ENCODE measurements around the gene INPP1.

Gene INPP1

DNA sequence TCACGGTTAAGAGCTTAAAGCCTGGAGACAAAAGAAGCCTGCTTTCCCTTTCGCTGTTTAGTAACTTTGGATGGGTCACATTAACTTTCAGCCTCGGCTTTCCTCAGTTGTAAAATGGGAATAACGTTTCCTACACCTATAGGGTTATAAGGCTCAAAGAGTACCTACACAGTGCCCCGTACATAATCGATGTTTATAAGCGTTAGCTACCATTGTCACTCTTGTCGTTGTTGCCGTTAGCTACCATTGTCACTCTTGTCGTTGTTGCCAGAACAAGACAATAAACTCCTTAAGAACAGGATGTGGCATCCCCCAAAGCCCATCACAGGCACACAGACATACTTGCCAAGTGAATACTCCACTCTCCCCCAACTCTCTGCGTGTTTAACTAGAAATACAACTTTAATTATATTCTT is 63.9 kb downstream of the INPP1 start:
- in situ Hi-C loops (cut with HindIII; ENCODE audit: low sequenced_read_pairs): loop anchor here (5.0 kb wide), 1 partner anchor 45 kb away; no protein-coding TSS in a partner anchor

DNA sequence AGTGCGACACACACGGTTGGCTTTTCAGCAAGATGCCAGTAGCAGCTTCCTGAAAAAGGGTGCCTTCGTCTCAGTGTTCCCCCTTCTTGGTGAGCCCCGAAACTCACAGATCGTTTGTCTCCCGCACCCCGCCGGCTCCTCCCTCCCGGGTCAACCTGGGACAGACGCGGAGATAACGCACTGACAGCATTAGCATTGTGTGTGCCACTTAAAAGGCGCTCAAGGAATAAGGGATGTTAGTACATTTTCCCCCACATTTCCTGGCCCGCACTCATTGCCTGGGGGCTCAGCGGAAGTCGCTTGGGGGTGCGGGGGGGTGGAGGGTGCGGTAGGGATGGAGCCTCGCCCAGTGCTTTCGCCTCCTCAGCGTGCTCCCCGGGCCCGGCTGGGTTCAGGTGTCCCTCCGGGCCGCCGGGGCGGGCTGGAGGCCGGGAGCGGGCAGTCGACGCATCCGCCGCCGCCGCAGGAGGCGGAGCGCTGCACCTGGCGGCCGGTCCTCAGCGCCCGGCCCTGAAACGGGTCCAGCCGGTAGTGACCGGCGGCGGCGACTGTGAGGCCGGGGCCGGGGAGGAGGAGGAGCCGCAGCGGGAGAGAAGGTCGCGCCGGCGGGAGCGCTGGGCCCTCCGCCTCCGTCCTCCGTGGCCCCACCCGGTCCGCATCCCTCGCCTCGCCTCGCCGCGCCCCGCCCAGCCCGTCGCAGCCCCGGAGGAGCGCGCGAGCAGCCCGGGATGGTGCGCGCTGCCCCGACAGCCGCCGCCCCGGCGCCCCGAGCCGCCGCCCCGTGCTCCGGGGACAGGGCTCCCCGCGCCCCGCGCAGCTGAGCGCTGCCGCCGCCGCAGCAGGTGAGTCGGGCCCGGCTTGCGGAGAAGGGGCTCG is 64.5 kb downstream of the INPP1 start, which contains the start of gene MFSD6:
Gene MFSD6, plus strand, starts transcription at position 694 of the 876 bp plus-strand sequence. CDS start 27,675 bp downstream, outside the sequence.
- in situ Hi-C loops (cut with HindIII; ENCODE audit: low sequenced_read_pairs): loop anchor here (5.0 kb wide), 1 partner anchor 44 kb away; no protein-coding TSS in a partner anchor

DNA sequence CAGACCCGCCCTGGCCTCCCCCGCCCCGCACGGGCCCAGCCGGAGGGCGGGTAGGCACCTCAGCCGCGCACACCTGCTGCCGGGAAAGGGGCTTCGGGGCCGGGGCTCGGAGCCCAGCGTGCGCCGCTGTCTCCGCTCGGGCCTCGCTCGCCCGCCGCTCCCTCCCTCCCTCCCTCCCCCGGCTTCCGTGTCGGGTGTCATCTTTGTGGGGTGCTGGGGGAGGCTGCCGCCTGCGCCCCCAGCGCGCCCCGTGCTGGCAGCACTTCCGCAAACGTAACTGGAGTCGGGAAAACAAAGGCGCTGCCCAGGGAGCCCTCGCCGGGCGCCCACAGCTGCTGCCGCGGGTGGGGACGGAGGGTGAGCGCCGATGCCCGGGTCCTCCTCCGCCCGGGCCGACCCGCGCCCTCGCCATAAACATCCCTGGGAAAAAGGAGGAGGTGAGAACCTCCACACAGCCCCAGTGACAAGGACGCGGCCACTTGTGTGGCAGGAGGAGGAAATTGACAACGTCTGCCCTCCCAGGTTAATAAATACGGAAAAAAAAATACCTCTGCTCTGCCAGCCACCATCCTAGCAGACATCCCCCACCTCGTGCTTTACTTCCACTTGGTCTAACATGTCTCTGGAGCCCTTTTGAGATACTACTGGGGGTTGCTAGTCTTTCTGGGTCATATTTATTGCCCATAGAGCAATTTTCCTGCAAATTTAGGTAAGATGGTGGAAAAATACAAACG is 65.3 kb downstream of the INPP1 start:
- in situ Hi-C loops (cut with HindIII; ENCODE audit: low sequenced_read_pairs): loop anchor here (5.0 kb wide), 1 partner anchor 44 kb away; no protein-coding TSS in a partner anchor

DNA sequence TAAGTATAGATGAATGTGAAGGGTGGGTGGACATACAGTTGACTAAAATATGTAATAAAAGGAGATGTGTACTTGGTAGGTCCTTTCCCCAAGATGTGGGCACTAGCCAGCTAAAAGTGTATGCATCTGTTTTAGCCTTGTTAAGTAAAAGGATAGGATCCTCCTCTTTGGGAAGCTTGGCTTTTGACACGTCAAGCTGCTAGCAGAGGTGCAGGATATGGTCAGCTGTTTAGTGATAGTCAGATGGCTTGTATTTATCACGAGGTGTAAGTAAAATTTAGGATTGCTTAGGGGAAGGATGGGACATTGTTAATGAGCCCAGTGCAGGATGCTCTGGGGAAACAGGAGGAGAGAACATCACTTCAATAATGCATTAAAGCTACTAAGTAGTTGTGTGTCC is 66.2 kb downstream of the INPP1 start:
- in situ Hi-C loops (cut with HindIII; ENCODE audit: low sequenced_read_pairs): loop anchor here (5.0 kb wide), 1 partner anchor 43 kb away; no protein-coding TSS in a partner anchor

GRCh38 chr2:190410166-190410565 is 66.8 kb downstream of the INPP1 start:
- in situ Hi-C loops (cut with HindIII; ENCODE audit: low sequenced_read_pairs): no loop called here

DNA sequence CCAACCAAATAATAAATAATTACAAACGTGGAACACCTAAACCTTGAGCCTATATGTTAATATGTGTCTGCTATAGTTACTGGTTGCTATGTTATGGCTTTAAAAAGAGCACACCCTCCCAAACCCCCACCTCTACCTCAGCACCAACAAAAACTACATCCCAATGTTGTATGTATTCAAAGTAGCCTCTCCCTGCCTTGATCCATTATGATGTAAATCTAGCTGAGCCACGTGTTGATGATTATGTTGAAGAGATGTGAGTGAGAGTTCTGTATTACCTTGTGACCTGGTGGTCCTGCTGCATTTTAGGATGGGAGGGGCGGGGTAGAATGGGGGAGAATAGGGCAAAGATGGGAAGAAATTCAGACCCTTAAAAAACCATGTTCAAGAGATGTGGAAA is 69.6 kb downstream of the INPP1 start:
- in situ Hi-C loops (cut with HindIII; ENCODE audit: low sequenced_read_pairs): no loop called here

DNA sequence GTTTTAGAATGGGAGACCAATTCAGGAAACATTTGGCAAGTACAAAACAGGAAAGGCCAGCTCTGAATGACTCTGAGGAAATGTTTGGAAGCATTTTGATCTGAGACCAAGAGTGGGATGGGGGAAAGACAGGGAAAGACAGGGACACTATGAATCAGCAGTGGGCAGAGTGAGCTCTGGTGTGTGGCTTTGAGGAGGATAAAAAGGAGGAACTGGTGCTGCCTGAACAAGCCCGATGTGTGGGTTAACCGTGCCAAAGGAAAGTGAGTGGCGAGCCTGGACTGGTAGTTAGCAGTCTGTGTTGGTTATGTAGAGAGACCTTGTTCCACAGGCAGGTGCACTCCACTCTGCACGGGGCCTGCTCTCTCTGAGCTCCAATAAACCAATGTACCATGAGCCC is 70.0 kb downstream of the INPP1 start:
- in situ Hi-C loops (cut with HindIII; ENCODE audit: low sequenced_read_pairs): no loop called here

DNA sequence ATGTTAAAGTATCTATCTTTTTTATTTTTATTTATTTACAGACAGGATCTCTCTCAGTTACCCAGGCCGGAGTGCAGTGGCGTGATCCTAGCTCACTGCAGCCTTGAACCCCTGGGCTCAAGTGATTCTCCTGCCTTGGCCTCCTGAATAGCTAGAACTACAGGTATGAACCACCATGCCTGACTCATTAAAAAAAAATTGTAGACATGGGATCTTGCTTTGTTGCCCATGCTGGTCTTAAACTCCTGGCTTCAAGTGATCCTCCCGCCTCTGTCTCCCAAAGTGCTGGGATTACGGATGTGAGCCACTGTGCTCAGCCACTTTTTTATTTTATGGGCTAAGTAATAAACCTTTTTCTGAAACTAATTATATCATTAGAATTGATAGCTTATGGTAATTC is 71.9 kb downstream of the INPP1 start:
- in situ Hi-C loops (cut with HindIII; ENCODE audit: low sequenced_read_pairs): no loop called here

- in situ Hi-C loops (cut with HindIII; ENCODE audit: low sequenced_read_pairs): no loop called here
Measured at GRCh38 chr2:190415794-190416775, 72.7 kb downstream of the INPP1 start.

GRCh38 chr2:190417045-190417842 is 73.9 kb downstream of the INPP1 start:
- in situ Hi-C loops (cut with HindIII; ENCODE audit: low sequenced_read_pairs): no loop called here

- in situ Hi-C loops (cut with HindIII; ENCODE audit: low sequenced_read_pairs): no loop called here
Measured at GRCh38 chr2:190418727-190419126, 75.3 kb downstream of the INPP1 start.

DNA sequence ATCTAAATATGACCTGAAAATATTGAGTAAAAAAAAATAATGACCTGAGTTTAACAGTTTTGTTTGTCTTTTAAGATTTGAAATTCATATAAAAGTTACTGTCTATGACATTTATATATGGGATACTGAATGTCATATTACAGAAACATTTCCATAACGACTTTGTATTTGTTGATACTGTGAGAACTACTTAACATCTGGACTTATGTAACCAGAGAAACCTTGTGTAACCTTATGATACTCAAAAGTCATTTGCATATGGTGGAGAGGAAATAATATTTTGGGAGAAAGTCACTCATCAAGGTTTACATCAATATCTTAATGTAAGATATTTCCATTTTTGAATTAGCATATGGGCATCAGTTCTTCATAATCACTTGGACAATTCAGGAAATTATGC is 77.4 kb downstream of the INPP1 start:
- in situ Hi-C loops (cut with HindIII; ENCODE audit: low sequenced_read_pairs): no loop called here

All from endothelial cell of hepatic sinusoid (primary cell).